OCI-LY7 (cell line): Measurements from ENCODE around the gene GPATCH8. TPM values are rescaled to one million over a fixed set of nuclear protein-coding genes. Genes with fewer than 3 reads are reported as not detected.

Experiments used
- BruUV-seq: library from RNA; stranded (reverse); fragments of 400-500 nt; replicated peaks from 2 replicates; lab custom pipeline; 2021; lab: Mats Ljungman, UMichigan
- CTCF ChIA-PET: fragments of 300-600 bp; sonication (Branson Sonifier 250); formaldehyde crosslinking; loops from one replicate; lab custom pipeline; 2022; ENCODE audit warnings: antibody characterized with exemption; ENCODE audit not compliant: unreplicated experiment; lab: Charles Lee
- POLR2A ChIA-PET: fragments of 300-600 bp; sonication (Branson Sonifier 250); formaldehyde crosslinking; loops from one replicate; lab custom pipeline; 2022; ENCODE audit warnings: antibody characterized with exemption; lab: Charles Lee
- DNase-seq: peaks from one replicate; pipeline ENCODE4 v3.0.0-alpha.2; 2015; ENCODE audit warnings: low spot score
- H2AFZ ChIP-seq: fragments of 200-600 bp; sonication (generic), shearing (Covaris generic); 2 replicates; pipeline ENCODE4 v1.6.1; 2014; ENCODE audit warnings: mild to moderate bottlenecking, antibody characterized with exemption, low read length, moderate library complexity
- H3K27ac ChIP-seq: fragments of 200-600 bp; sonication (generic); 2 replicates; pipeline ENCODE4 v1.5.1; 2014; ENCODE audit warnings: mixed run types, low read depth, mild to moderate bottlenecking, moderate library complexity, low read length, inconsistent platforms; ENCODE audit not compliant: poor library complexity, severe bottlenecking
- H3K36me3 ChIP-seq: fragments of 200-600 bp; sonication (generic); 2 replicates; pipeline ENCODE4 v1.6.1; 2014; ENCODE audit warnings: mild to moderate bottlenecking, antibody characterized with exemption, low read length, moderate library complexity, mixed read lengths; ENCODE audit not compliant: insufficient read depth
- H3K4me1 ChIP-seq: fragments of 200-600 bp; sonication (generic); 2 replicates; pipeline ENCODE4 v1.5.1; 2014; ENCODE audit warnings: mild to moderate bottlenecking, low read length; ENCODE audit not compliant: insufficient read depth, poor library complexity, severe bottlenecking
- H3K4me2 ChIP-seq: fragments of 200-600 bp; sonication (generic); 2 replicates; pipeline ENCODE4 v1.6.1; 2014; ENCODE audit warnings: mild to moderate bottlenecking, low read length
- H3K4me3 ChIP-seq: fragments of 200-600 bp; sonication (generic); 2 replicates; pipeline ENCODE4 v1.5.1; 2014; ENCODE audit warnings: mild to moderate bottlenecking, low read depth, low read length; ENCODE audit not compliant: poor library complexity, severe bottlenecking
- H3K79me2 ChIP-seq: fragments of 200-600 bp; sonication (generic); 2 replicates; pipeline ENCODE4 v1.6.1; 2016; ENCODE audit warnings: low read depth, mild to moderate bottlenecking, low read length, moderate library complexity, mixed read lengths; ENCODE audit not compliant: insufficient read depth
- H3K9me2 ChIP-seq: fragments of 200-600 bp; sonication (generic); 2 replicates; pipeline ENCODE4 v1.6.1; 2016; ENCODE audit warnings: mild to moderate bottlenecking, low read length, mixed read lengths; ENCODE audit not compliant: insufficient read depth
- H3K9me3 ChIP-seq: fragments of 200-600 bp; sonication (generic); 2 replicates; pipeline ENCODE4 v1.6.1; 2014; ENCODE audit warnings: mild to moderate bottlenecking, mixed run types, low read length, mixed read lengths
- H4K20me1 ChIP-seq: fragments of 200-600 bp; sonication (generic); 2 replicates; pipeline ENCODE4 v1.6.1; 2014; ENCODE audit warnings: mild to moderate bottlenecking, antibody characterized with exemption, low read length, moderate library complexity, mixed read lengths; ENCODE audit not compliant: insufficient read depth
- CTCF ChIP-seq: fragments of 200-600 bp; sonication (generic); conservative IDR thresholded peaks from 2 replicates; pipeline ENCODE4 v1.5.1; 2014; ENCODE audit warnings: mild to moderate bottlenecking, antibody characterized with exemption, low read length, moderate library complexity, mixed read lengths
- EZH2phosphoT487 ChIP-seq: fragments of 200-600 bp; sonication (generic); IDR thresholded peaks from 2 replicates; pipeline ENCODE4 v1.6.1; 2018; ENCODE audit warnings: low read depth, borderline replicate concordance, mild to moderate bottlenecking, mixed run types, antibody characterized with exemption, low read length, moderate library complexity, mixed read lengths
- intact Hi-C: fragments of 100-400 bp; cut with micrococcal nuclease; formaldehyde crosslinking; loops from one replicate; pipeline ENCODE4 v1.10.0; 2022; ENCODE audit not compliant: unreplicated experiment
- total RNA-seq, 2 experiments: library from RNA; depleted of rRNA in 1 of 2; stranded (reverse); fragments of >200 nt in 1 of 2; shearing (Covaris generic) in 1 of 2; gene quantifications; 2 replicates each; pipeline ENCODE4 v1.2.3, GENCODE V29; 2014 to 2022

Gene GPATCH8
- total RNA-seq, 2 experiments from 2014 or later, result 24.7 to 61.1 TPM

- H4K20me1 ChIP-seq, result no peaks in the 10 kb centered on the region
- H3K79me2 ChIP-seq, result peaks cover 4% of the 10 kb centered on the region; the same call in 1 of the 2 replicates
- no peak for DNase-seq
- H3K4me3 ChIP-seq, result no peak overlapping the region
- ChIA-PET POLR2A (no interaction called here), CTCF (no interaction called here)
- H2AFZ ChIP-seq, result no peak overlapping the region
- H3K9me3 ChIP-seq, result no peaks in the 10 kb centered on the region
- TF ChIP-seq EZH2phosphoT487 (no peak), CTCF (no peak)
- no peak overlapping the region for H3K27ac ChIP-seq
- BruUV-seq, result no TSS peak
- H3K36me3 ChIP-seq, result peaks cover 47% of the 10 kb centered on the region
- H3K9me2 ChIP-seq, result no peaks in the 10 kb centered on the region
- no peaks in the 10 kb centered on the region for H3K4me1 ChIP-seq
- H3K4me2 ChIP-seq, result no peak overlapping the region
- intact Hi-C loops, result no loop called here
Observed at GRCh38 chr17:44436336-44436735, 66.9 kb downstream of the GPATCH8 start.

- H3K9me3 ChIP-seq, result no peaks in the 10 kb centered on the region
- no peak overlapping the region for H3K27ac ChIP-seq
- H3K9me2 ChIP-seq, result no peaks in the 10 kb centered on the region
- H3K4me2 ChIP-seq, result no peak overlapping the region
- TF ChIP-seq CTCF, result no peak
- TF ChIP-seq EZH2phosphoT487, result no peak
- ChIA-PET POLR2A (no interaction called here), CTCF (no interaction called here)
- peaks cover 4% of the 10 kb centered on the region; the same call in 1 of the 2 replicates for H3K79me2 ChIP-seq
- peaks cover 81% of the 10 kb centered on the region for H3K36me3 ChIP-seq
- H4K20me1 ChIP-seq, result no peaks in the 10 kb centered on the region
- DNase-seq, result no peak
- no peak overlapping the region for H3K4me3 ChIP-seq
- no peak overlapping the region for H2AFZ ChIP-seq
- intact Hi-C loops, result no loop called here
- no TSS peak for BruUV-seq
- no peaks in the 10 kb centered on the region for H3K4me1 ChIP-seq
Observed at GRCh38 chr17:44432254-44433157, 70.7 kb downstream of the GPATCH8 start.
